Panc1 (cell line): Measurements from ENCODE around the gene CENPE.

Experiments
- POLR2AphosphoS5 ChIP-seq: IDR thresholded peaks from 2 replicates; pipeline ENCODE4 v1.6.1; 2012; ENCODE audit warnings: mild to moderate bottlenecking, low read depth, low read length, moderate library complexity
- TCF7L2 ChIP-seq: IDR thresholded peaks from 2 replicates; pipeline ENCODE4 v1.6.1; 2011; ENCODE audit warnings: mild to moderate bottlenecking, low read depth, low read length, inconsistent platforms
- TF ChIP-seq, protein P1 (sequence below): fragments of 450-650 bp; IDR thresholded peaks from 2 replicates; pipeline ENCODE4 v1.5.1; 2017; ENCODE audit warnings: mild to moderate bottlenecking
- TF ChIP-seq, protein P2 (sequence below), 2 experiments: IDR thresholded peaks; 2 replicates each; pipeline ENCODE4 v1.6.1; 2011 to 2012; ENCODE audit warnings: low read depth in 2 of 2, control low read depth in 1 of 2, low read length in 1 of 2, mild to moderate bottlenecking in 1 of 2, moderate library complexity in 1 of 2; ENCODE audit not compliant: insufficient read depth in 1 of 2

DNA sequence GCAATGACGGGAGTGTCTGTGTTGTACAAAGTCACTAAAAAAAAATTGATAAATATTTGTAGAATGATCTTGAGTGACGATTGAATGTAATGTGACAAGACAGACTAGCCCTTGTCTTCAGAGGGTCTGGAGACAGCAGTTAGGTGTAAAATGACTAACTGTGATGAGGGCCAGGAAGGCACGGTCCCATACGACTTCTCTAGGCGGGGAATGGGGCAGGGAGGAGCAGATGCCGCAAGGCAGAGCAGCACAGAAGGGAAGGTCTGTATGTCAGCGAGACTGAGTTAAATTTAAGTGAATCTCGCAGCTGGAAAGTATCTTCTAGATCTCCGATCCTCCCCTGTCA lies 405 bp downstream of the CENPE start:
- TF ChIP-seq, protein P1, sequence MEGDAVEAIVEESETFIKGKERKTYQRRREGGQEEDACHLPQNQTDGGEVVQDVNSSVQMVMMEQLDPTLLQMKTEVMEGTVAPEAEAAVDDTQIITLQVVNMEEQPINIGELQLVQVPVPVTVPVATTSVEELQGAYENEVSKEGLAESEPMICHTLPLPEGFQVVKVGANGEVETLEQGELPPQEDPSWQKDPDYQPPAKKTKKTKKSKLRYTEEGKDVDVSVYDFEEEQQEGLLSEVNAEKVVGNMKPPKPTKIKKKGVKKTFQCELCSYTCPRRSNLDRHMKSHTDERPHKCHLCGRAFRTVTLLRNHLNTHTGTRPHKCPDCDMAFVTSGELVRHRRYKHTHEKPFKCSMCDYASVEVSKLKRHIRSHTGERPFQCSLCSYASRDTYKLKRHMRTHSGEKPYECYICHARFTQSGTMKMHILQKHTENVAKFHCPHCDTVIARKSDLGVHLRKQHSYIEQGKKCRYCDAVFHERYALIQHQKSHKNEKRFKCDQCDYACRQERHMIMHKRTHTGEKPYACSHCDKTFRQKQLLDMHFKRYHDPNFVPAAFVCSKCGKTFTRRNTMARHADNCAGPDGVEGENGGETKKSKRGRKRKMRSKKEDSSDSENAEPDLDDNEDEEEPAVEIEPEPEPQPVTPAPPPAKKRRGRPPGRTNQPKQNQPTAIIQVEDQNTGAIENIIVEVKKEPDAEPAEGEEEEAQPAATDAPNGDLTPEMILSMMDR, result no peak
- TF ChIP-seq, protein P2, sequence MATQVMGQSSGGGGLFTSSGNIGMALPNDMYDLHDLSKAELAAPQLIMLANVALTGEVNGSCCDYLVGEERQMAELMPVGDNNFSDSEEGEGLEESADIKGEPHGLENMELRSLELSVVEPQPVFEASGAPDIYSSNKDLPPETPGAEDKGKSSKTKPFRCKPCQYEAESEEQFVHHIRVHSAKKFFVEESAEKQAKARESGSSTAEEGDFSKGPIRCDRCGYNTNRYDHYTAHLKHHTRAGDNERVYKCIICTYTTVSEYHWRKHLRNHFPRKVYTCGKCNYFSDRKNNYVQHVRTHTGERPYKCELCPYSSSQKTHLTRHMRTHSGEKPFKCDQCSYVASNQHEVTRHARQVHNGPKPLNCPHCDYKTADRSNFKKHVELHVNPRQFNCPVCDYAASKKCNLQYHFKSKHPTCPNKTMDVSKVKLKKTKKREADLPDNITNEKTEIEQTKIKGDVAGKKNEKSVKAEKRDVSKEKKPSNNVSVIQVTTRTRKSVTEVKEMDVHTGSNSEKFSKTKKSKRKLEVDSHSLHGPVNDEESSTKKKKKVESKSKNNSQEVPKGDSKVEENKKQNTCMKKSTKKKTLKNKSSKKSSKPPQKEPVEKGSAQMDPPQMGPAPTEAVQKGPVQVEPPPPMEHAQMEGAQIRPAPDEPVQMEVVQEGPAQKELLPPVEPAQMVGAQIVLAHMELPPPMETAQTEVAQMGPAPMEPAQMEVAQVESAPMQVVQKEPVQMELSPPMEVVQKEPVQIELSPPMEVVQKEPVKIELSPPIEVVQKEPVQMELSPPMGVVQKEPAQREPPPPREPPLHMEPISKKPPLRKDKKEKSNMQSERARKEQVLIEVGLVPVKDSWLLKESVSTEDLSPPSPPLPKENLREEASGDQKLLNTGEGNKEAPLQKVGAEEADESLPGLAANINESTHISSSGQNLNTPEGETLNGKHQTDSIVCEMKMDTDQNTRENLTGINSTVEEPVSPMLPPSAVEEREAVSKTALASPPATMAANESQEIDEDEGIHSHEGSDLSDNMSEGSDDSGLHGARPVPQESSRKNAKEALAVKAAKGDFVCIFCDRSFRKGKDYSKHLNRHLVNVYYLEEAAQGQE (IDR thresholded peaks at IDR 0.05; ENCODE audit: insufficient read depth in 1 of 2, low read depth in 2 of 2, low read length in 1 of 2), result no peak
- TF ChIP-seq POLR2AphosphoS5 (no peak), TCF7L2 (no peak)
